GM23248 (cell line): ENCODE data around the gene CSKMT. TPM values are rescaled to one million over a fixed set of nuclear protein-coding genes. Genes with fewer than 3 reads are reported as not detected.

ENCODE experiments used
- DNase-seq: peaks from one replicate; pipeline ENCODE4 v3.0.0-alpha.2; 2015
- H2AFZ ChIP-seq: fragments of 200-600 bp; sonication (generic); 2 replicates; pipeline ENCODE4 v1.6.1; 2016; ENCODE audit warnings: antibody characterized with exemption
- H3F3A ChIP-seq: fragments of 200-600 bp; sonication (generic); 2 replicates; pipeline ENCODE4 v1.6.1; 2016; ENCODE audit warnings: mild to moderate bottlenecking, antibody characterized with exemption, mixed run types; ENCODE audit not compliant: insufficient read depth
- H3K27ac ChIP-seq: fragments of 200-600 bp; sonication (generic); 2 replicates; pipeline ENCODE4 v1.5.1; 2016; ENCODE audit warnings: mild to moderate bottlenecking
- H3K27me3 ChIP-seq: fragments of 200-600 bp; sonication (generic); replicated peaks from 2 replicates; pipeline ENCODE4 v1.6.1; 2016; ENCODE audit warnings: mild to moderate bottlenecking; ENCODE audit not compliant: insufficient read depth
- H3K36me3 ChIP-seq: fragments of 200-600 bp; sonication (generic); 2 replicates; pipeline ENCODE4 v1.6.1; 2016; ENCODE audit warnings: low read depth, mild to moderate bottlenecking
- H3K4me1 ChIP-seq: fragments of 200-600 bp; sonication (generic); 2 replicates; pipeline ENCODE4 v1.6.1; 2016; ENCODE audit warnings: mild to moderate bottlenecking; ENCODE audit not compliant: insufficient read depth
- H3K4me2 ChIP-seq: fragments of 200-600 bp; sonication (generic); one replicate; pipeline ENCODE4 v1.6.1; 2016; ENCODE audit warnings: mild to moderate bottlenecking; ENCODE audit not compliant: unreplicated experiment
- H3K4me3 ChIP-seq: fragments of 200-600 bp; sonication (generic); 2 replicates; pipeline ENCODE4 v1.5.1; 2016; ENCODE audit warnings: mild to moderate bottlenecking
- H3K79me2 ChIP-seq: fragments of 200-600 bp; sonication (generic); 2 replicates; pipeline ENCODE4 v1.6.1; 2016; ENCODE audit warnings: mild to moderate bottlenecking; ENCODE audit not compliant: insufficient read depth
- H3K9ac ChIP-seq: fragments of 200-600 bp; sonication (generic); 2 replicates; pipeline ENCODE4 v1.6.1; 2016; ENCODE audit warnings: mild to moderate bottlenecking
- H3K9me2 ChIP-seq: fragments of 200-600 bp; sonication (generic); 2 replicates; pipeline ENCODE4 v1.6.1; 2016; ENCODE audit warnings: mixed run types, mild to moderate bottlenecking, moderate library complexity; ENCODE audit not compliant: insufficient read depth
- H3K9me3 ChIP-seq: fragments of 200-600 bp; sonication (generic); one replicate; pipeline ENCODE4 v1.6.1; 2017; ENCODE audit warnings: low read depth
- H4K20me1 ChIP-seq: fragments of 200-600 bp; sonication (generic); 2 replicates; pipeline ENCODE4 v1.6.0; 2016; ENCODE audit not compliant: insufficient read depth
- EZH2 ChIP-seq: fragments of 200-600 bp; sonication (generic); IDR thresholded peaks from 2 replicates; pipeline ENCODE4 v1.6.1; 2018; ENCODE audit warnings: antibody characterized with exemption, mild to moderate bottlenecking; ENCODE audit not compliant: insufficient read depth, poor library complexity, severe bottlenecking
- EZH2phosphoT487 ChIP-seq: fragments of 200-600 bp; sonication (generic); IDR thresholded peaks from 2 replicates; pipeline ENCODE4 v1.6.1; 2018; ENCODE audit warnings: antibody characterized with exemption, moderate library complexity, mild to moderate bottlenecking, low read depth; ENCODE audit not compliant: insufficient read depth
- WGBS, 2 experiments: methylation state at CpG; one replicate each; pipeline ENCODE4 v1.1.6; 2015 to 2017; ENCODE audit warnings: low lambda C conversion rate in 2 of 2, low coverage in 1 of 2; ENCODE audit errors: missing lambda C conversion rate in 2 of 2; 5-methylcytosine and 5-hydroxymethylcytosine counted together
- in situ Hi-C: fragments of 300-500 bp; cut with MboI; formaldehyde crosslinking; loops from 2 replicates; pipeline ENCODE4 v1.15.0; 2020
- polyA plus RNA-seq: library from polyadenylated mRNA; unstranded; fragments of >200 nt; fragmentation: Nextera tagmentation; extraction: Ambion mirVana; gene quantifications from 2 replicates; pipeline ENCODE4 v1.2.1, GENCODE V29; 2016
- total RNA-seq: library from RNA; depleted of rRNA; stranded (reverse); fragments of >200 nt; shearing (Covaris generic); gene quantifications from 2 replicates; pipeline ENCODE4 v1.2.3, GENCODE V29; 2014

Gene CSKMT
- total and polyA plus RNA-seq, 2 experiments from 2014 or later: 3.6 to 5.4 TPM

GRCh38 chr11:62665599-62666258 lies 617 bp downstream of the CSKMT start:
- Histone ChIP-seq H3K9me3 (no peaks in the 10 kb centered on the region), H3K4me3 (peak overlapping the region; percentile 84), H4K20me1 (no peaks in the 10 kb centered on the region), H2AFZ (no peak overlapping the region), H3K9ac (peak overlapping the region; percentile 87), H3K27me3 (no peaks in the 10 kb centered on the region), H3K36me3 (0 out of 2 replicates have a peak, but pooled peaks cover 5% of the 10 kb centered on the region), H3F3A (peaks cover 30% of the 10 kb centered on the region), H3K9me2 (no peaks in the 10 kb centered on the region), H3K27ac (peak overlapping the region; percentile 72), H3K4me2 (peak overlapping the region; percentile 90), H3K4me1 (peaks cover 12% of the 10 kb centered on the region), H3K79me2 (peaks cover 56% of the 10 kb centered on the region)
- 0 to 1% methylated on average over 32 to 39 of the region's 39 CpGs for WGBS, 2 experiments
- DNase-seq: peak; percentile 80
- TF ChIP-seq EZH2phosphoT487: no peak
- no peak for TF ChIP-seq EZH2
- in situ Hi-C loops: no loop called here

DNA sequence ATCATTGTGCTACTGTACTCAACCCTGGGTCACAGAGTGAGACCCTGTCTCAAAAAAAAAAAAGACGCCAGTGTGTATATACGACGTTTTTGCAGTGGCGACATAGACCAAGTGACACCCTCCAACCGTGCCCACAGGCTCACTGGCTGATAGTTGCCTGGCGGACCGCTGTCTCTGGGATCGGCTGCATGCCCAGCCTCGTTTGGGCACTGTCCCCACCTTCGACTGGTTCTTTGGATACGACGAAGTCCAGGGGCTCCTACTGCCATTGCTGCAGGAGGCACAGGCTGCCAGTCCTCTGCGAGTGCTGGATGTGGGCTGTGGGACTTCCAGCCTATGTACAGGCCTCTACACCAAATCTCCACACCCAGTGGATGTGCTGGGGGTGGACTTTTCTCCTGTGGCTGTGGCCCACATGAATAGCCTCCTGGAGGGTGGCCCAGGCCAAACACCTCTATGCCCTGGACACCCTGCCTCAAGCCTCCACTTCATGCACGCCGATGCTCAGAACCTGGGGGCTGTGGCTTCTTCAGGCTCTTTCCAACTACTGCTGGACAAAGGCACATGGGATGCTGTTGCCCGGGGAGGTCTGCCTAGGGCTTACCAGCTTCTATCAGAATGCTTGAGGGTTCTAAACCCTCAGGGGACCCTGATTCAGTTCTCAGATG lies 1.3 kb downstream of the CSKMT start:
- in situ Hi-C loops: no loop called here
- WGBS, 2 experiments: 17 to 18% methylated on average over 16 of the region's 16 CpGs
- Histone ChIP-seq H3K27me3 (no peaks in the 10 kb centered on the region), H3K9ac (peak overlapping the region; percentile 87), H2AFZ (no peak overlapping the region), H4K20me1 (no peaks in the 10 kb centered on the region), H3K79me2 (peaks cover 59% of the 10 kb centered on the region), H3K9me2 (no peaks in the 10 kb centered on the region), H3K36me3 (0 out of 2 replicates have a peak, but pooled peaks cover 5% of the 10 kb centered on the region), H3K4me2 (peak overlapping the region; percentile 90), H3F3A (peaks cover 30% of the 10 kb centered on the region), H3K4me1 (peaks cover 12% of the 10 kb centered on the region), H3K4me3 (peak overlapping the region; percentile 84), H3K9me3 (no peaks in the 10 kb centered on the region), H3K27ac (peak overlapping the region; percentile 72)
- DNase-seq: peak; percentile 29
- TF ChIP-seq EZH2phosphoT487: no peak
- no peak for TF ChIP-seq EZH2

DNA sequence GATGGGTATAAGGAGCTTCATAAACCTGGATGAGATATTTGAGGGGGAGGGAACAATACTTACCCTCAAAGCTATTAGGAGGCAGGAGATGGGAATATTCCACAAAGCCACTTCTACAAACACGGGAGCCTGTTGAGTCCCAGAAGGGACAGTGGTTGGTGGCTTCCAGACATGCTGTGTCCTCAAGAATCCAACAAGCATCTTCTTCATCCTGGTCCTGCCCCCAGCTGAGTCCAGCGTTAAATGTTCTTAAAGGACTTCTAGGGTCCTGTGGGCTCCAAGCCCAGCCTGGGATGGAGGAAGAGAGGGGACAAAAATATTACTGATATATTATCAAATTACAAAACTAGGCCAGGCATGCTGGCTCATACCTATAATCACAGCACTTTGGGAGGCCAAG lies 2.3 kb downstream of the CSKMT start:
- TF ChIP-seq EZH2 (no peak), EZH2phosphoT487 (no peak)
- no peak for DNase-seq
- Histone ChIP-seq H2AFZ (no peak overlapping the region), H3K9me3 (no peaks in the 10 kb centered on the region), H3F3A (peaks cover 30% of the 10 kb centered on the region), H3K36me3 (0 out of 2 replicates have a peak, but pooled peaks cover 5% of the 10 kb centered on the region), H3K4me3 (0 out of 2 replicates have a peak overlapping the region, but pooled peaks have one; percentile 84), H3K4me2 (peak overlapping the region; percentile 90), H3K79me2 (peaks cover 60% of the 10 kb centered on the region), H3K9ac (peak overlapping the region; percentile 87), H4K20me1 (no peaks in the 10 kb centered on the region), H3K9me2 (no peaks in the 10 kb centered on the region), H3K27ac (peak overlapping the region; percentile 72; the same call in 1 of the 2 replicates), H3K27me3 (no peaks in the 10 kb centered on the region), H3K4me1 (peaks cover 13% of the 10 kb centered on the region)
- in situ Hi-C loops: no loop called here
- 68 to 70% methylated on average over 2 of the region's 2 CpGs for WGBS, 2 experiments

DNA sequence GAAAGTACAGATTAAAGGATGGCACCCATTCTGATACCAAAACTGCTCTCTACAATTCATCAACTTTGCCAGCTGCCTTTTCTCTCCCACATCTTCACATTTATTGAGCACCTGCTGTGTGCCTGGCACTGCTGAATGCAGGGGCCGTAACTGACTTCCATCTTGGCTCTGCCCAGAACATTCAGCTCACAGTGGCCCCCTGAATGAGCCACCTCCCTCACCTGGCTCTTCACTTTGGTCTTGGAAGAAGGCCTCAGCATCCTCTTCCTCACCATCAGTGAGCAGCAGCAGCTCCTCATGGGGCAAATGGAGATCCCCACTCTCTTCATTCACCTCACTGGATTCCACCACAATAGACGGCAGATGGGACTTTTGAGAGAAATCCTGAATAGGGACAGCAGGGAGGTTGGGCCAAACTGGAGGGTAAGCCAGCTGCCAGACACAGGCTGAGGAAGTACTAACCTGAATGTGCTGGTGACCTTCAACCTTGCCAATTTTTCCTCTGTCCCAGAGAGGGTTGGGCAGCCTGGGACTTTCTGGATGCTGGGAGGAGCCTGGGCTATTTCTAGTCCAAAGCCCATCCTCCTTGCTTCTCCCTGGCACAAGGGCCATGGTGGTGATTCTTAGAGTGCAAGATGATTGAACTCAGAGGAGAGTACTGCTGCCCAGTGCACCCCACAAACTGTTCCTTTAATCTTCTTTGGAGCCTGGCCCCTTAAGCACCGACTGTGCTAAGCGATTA lies 4.5 kb downstream of the CSKMT start:
- H3K27ac ChIP-seq: peak overlapping the region; percentile 85
- H3K9ac ChIP-seq: peak overlapping the region; percentile 89; the same call in 1 of the 2 replicates
- peaks cover 42% of the 10 kb centered on the region for H3F3A ChIP-seq
- 71 to 76% methylated on average over 4 of the region's 4 CpGs for WGBS, 2 experiments
- in situ Hi-C loops: no loop called here
- no peaks in the 10 kb centered on the region for H3K36me3 ChIP-seq
- H3K4me3 ChIP-seq: no peak overlapping the region
- H3K27me3 ChIP-seq: no peaks in the 10 kb centered on the region
- H2AFZ ChIP-seq: no peak overlapping the region
- DNase-seq: peak; percentile 38
- H3K9me2 ChIP-seq: no peaks in the 10 kb centered on the region
- TF ChIP-seq EZH2phosphoT487 (no peak), EZH2 (no peak)
- H3K4me2 ChIP-seq: no peak overlapping the region
- H3K4me1 ChIP-seq: peaks cover 21% of the 10 kb centered on the region
- peaks cover 63% of the 10 kb centered on the region for H3K79me2 ChIP-seq
- H3K9me3 ChIP-seq: no peaks in the 10 kb centered on the region
- no peaks in the 10 kb centered on the region for H4K20me1 ChIP-seq
